NCI-H748 (cell line): ENCODE results near the gene KCNN3.

Experiments
- DNase-seq: peaks from one replicate; lab custom pipeline; 2025; ENCODE audit not compliant: unreplicated experiment; lab: John Stamatoyannopoulos, UW

Gene KCNN3

GRCh38 chr1:154861607-154862094, 8.4 kb downstream of the KCNN3 start:
- no peak for DNase-seq

DNA sequence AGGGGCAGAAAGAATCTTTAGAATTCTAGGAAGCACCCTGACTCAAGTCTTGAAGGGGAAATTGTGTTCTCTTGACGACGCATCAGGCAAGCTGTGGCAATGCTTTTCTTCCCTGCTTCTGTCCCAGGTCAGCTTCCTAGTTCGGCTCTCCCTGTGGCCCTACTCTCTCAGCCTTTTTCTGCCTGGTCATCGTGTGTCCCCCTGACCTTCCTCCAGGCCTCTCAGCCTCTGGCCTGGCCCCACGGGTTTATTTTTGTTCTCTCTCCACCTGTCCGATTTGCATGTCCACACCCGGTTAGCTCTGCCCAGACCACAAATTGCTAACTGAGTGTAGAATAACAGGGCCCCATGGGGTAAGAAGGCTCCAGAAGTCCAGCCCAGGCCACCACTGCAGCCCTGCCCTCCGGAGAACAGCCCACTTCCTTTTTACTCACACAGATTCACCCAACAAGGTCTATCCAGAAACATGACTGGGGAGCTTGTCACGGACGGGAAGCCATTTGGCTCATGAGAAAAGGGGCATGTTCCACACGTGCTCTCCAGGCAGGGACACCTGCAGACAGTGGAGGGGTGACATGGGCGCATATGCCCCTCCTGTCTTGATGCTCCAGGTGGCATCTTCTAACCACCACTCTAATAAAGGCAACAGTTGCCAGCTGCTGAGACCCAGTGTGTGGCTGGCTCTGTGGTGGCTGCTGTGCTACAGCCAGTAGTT, 9.8 kb downstream of the KCNN3 start:
- no peak for DNase-seq

DNA sequence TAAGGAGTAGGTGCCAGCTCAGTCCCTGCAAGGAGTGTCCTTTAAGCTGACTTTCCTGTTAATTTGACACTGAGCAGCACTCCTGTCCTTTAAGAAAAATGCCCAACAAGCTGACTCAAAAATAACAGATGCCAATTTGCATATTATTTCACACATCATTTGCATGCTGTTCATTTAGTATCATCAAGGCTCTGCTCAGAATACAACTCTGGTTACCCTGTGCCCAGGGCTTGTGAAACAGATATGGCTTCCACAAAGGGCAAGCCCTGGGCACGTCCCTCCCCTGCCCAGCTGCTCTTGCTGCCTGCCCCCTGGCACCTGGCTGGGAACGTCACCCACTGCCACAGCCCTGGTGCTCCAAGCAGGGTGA, 10.3 kb downstream of the KCNN3 start:
- no peak for DNase-seq

- no peak for DNase-seq
Measured at GRCh38 chr1:154859151-154859785, 10.8 kb downstream of the KCNN3 start.

DNA sequence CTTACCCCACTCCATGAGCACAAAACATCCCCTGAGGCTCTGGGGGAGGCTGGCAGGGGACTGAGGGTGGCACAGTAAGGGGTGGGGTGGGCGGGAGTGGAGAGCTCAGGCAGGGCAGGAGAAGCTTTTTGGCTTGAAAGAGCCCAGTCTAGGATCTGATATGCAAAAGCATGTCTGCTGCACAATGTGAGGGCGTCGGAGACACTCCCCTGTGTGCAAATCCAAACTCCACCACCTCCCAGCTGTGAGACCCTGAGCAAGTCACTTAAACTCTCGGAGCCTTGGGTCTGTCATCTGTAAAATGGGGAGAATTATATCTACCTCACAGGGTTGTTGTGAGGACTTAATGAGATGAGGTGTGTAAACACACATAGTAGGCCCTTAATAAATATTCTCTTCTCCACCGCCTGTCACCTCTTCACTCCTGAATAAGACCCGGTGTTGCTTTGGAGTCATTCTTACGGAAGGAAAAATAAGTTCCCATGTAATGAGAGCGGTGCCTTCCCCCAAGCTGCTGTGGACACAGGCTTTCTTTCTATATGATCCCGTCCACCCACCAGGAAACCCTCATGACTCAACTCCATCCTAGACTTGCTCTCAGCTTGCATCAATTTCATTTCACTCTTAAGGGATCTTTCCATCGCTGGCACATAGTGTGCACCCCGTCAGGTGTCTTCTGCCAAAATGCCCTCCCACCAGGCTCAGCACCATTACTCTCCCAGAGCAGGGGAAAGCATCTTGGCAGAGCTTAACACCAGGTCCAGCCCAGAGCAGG, 12.5 kb downstream of the KCNN3 start:
- DNase-seq: no peak

DNA sequence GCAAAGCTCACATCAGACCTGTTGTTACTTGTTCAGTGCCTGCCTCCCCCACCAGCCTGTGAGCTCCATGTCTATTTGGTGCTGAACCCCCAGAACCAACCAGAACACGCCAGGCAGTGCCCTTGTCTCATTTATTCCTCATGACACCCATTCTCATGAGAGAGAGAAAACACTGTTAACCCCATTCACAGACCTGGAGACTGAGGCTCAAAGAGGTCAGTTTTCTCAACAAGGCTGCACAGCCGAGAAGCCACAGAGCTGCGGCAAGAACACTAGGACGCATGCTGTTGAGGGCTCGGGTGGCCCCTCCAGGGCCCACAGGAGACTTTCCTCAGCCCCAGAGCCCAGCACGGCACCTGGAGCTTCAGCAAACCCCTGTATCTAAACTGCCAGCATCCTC, 13.1 kb downstream of the KCNN3 start:
- DNase-seq: no peak

DNA sequence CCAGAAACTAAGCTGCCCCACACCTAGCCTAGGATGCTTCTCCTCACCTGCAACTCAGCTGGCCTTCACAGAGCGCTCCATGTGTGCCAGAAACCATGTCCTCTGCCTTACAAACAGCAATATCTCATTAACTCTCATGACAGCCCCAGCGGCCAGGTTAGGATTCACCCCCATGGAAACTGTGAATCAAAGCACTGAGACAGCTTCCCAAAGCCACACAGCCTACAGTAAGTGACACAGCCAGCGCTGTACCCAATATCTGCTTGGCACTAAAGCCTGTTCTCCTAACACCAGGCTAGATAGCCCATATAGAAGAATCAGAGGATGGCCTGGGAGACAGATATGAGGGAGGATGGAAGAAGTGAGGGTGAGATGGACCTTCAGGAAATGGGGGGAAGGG, 13.5 kb downstream of the KCNN3 start:
- DNase-seq: no peak

DNA sequence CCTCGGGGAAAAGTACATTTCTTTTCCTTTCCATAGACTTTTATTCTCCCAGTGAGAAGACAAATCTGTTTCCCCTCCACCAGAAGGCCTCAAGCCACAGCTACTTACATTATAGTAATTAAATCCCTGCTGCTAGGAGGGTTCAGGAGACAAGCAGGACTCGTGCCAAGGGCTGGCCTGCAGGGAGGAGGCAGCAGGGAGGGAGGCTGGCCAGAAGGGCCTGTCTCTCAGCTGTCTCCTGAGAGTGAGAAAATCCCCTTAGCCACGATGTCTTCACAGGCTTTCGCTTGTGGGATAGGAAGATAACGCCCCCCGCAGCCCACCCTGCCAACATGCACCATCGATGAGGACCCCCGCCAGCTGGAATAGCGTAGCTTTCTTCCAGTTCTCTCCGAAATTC, 14.0 kb downstream of the KCNN3 start:
- DNase-seq: no peak

DNA sequence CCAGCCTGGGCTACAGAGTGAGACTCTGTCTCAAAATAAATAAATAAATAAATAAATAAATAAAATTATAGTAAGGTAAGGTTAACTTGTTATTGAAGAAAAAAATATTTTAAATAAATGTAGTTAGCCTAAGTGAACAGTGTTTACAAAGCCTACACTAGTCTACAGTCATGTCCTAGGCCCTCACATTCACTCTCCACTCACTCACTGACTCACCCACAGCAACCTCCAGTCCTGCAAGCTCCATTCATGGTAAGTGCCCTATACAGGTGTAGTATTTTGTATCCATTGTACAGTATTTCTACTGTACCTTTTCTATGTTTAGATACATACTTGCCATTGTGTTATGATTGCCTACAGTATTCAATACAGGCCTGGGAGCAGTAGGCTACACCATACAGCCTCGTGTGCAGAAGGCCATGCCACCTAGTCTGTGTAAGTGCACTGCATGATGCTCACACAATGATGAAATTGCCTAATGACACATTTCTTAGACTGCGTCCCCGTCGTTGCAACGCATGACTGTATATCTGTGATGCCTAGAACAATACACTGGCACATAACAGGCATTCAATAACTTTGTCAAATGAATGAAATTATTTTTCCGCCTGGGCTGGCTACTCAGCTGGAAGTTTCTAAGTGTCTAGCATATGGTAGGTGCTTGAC, 14.8 kb downstream of the KCNN3 start:
- DNase-seq: no peak

- DNase-seq: no peak
Measured at GRCh38 chr1:154852845-154853244, 17.2 kb downstream of the KCNN3 start.

DNA sequence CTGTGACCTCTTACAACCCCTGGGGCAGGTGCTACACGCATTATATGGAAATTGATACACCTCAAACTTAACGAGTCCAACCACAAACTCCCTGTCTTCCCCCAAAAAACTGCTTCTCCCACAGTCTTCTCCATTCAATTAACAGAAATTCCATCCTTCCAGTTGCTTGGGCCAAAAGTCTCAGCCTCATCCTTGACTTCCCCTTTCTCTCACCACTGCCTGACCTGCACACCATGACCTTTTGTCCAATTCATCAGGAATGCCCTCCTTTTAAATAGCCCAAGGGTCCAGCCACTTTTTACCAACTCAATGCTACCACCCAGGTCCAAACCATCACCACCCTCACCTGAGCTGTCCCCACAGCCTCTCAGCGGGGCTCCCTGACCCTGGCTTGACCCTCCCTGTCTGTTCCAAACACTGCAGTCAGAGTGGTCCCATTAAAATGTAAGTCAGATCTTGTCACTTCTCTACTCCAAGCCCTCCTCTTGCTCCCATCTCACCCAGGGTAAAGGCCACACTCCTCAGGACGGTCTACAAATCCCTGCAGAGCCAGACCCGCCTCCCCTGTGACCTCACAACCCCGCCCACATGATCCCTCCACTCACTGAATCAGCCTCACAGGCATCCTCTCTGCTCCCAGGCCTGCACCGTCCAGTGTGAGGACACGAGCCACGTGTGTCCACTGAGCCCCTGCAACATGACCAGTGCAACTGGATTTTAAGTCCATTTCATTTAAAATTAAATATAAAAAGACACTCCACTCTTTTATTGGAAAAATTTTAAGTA, 18.5 kb downstream of the KCNN3 start:
- no peak for DNase-seq

DNA sequence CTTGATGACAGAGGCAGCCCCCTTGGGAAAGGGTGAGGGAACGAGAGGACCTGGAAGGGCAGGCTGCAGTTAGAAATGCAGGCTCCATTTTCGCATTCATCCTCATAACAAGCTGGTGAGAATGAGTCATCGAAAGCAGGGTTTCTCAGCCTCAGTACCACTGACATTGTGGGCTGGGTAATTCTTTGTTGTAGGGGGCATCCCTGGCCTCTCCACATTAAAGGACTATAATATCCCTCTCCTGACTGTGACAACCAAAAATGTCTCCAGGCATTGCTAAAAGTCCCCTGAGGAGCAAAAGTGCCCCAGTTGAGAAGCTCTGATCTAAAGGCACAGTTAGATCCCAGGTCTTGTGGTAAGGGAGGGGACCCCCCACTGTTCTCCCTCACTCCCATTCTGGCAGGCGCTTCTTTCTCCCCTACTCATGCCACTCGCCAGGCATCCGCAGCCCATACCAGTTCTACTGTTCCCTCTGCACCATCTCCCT, 20.4 kb downstream of the KCNN3 start:
- DNase-seq: no peak

GRCh38 chr1:154848983-154849382, 21.1 kb downstream of the KCNN3 start:
- no peak for DNase-seq

GRCh38 chr1:154847891-154848290, 22.2 kb downstream of the KCNN3 start:
- DNase-seq: no peak

DNA sequence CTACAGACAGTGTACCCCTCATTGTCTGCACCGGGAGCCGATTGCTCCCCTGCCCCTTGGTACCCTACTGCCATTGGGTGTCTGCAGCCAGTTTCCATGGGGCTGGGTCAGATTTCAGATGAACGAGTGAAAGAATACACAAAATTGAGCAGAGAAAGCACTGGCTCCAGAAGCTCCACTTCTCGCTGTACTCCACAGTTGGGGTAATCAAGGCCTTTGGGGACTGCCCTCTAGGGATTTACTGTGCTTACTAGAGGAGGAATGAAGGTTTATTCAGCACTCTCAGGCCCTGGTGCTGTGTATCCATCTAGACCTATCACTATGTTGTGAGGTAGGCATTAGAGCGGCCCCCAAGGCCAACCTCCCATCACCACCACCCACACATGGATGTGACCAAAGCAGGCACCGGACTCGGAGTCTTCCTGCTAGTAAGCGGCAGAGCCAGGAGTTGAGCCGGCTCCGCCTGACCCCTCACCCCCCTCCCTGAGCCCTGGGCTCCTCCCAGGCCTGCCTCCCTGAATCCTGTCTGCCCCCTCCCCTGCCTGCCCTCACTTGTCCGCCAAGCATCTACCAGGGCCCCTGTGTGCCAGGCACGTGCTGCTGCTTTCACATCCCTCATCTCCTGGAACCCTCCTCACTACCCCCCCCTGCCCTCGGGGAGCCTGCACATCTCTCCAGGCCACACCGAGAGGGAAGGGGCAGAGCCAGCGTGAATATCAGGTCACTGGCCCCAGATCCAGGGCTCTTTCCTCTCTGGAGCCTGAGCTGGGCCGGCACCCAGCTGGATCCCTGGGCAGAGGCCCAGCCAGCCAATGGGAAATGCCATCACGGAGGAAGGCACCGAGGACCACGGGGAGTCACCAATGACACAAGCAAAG, 23.3 kb downstream of the KCNN3 start:
- no peak for DNase-seq

DNA sequence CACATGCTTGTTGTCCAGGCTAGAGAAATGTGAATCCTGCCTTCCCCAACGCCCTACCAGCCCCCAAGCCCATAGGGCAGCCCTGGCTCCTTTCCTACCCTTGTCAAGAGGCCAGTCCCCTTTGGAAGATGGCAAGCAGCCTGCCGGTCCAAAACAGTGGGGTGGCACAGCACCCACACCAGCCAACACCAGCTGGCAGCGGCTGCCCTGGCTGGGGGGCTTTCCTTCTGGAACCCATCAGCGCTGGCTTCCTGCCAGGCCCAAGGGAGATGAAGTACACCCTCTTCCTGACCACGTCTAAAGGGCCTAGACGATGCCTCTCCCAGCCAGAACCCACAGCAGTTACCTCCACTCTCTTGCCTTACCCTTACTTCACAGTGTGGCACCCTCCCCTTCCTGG, 24.2 kb downstream of the KCNN3 start:
- no peak for DNase-seq

GRCh38 chr1:154845174-154845573, 24.9 kb downstream of the KCNN3 start:
- no peak for DNase-seq

DNA sequence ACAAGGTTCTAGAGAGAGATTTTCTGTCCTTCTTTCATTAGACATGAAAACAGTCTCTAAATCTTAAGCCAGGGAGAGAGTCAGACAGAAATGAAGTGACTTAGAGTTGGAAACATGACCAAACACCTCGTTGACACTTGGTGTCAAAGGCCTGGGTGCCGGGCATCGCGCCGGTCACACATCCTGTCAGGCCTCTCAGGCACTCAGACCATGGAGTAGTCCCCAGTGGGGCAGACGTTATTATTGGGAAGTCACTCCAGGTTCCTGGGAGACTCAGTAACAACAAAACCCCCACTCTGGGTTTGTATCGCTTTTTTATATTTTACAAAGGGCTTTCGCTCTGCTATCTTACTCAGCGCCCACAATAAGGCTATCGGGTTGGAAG, 25.8 kb downstream of the KCNN3 start:
- no peak for DNase-seq

- DNase-seq: no peak
Measured at GRCh38 chr1:154843636-154844296, 26.3 kb downstream of the KCNN3 start.
